ENCODE data around the gene MAN2A2.
"Not testable (repeated sequence)": the region's sequence is repeated elsewhere in the genome, so short reads cannot be mapped to it uniquely, and the experiment has no call there.

Gene MAN2A2

GRCh38 chr15:90905306-90906180 lies 2.4 kb downstream of the MAN2A2 start:
- no peak for DNase-seq (ENCODE audit: low read depth)

DNA sequence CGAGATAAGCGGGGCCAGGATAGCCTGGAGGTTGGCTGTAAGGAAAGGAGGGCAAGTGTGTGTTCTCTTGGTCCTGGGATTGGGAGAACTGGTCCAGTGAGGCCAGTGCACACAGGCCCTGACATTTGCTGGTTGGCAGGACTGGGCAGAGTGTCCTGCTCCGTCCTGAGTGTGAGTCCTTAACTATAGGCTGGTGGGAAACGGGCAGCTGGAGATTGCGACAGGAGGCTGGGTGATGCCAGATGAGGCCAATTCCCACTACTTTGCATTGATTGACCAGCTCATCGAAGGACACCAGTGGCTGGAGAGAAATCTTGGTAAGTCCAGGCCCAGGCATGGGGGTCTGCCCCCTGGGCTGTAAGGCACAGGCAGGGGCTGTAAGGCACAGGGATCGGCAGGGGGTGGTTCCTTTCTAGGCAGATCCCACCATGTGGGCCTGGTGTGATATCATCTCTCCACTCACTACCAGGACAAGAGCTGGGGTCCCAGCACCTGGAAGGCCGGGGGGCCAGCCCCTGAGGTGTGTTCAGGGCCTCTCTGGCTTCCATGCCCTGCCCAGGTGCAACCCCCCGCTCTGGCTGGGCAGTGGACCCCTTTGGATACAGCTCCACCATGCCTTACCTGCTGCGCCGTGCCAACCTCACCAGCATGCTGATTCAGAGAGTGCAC lies 3.2 kb downstream of the MAN2A2 start:
- DNase-seq (ENCODE audit: low read depth): no peak

DNA sequence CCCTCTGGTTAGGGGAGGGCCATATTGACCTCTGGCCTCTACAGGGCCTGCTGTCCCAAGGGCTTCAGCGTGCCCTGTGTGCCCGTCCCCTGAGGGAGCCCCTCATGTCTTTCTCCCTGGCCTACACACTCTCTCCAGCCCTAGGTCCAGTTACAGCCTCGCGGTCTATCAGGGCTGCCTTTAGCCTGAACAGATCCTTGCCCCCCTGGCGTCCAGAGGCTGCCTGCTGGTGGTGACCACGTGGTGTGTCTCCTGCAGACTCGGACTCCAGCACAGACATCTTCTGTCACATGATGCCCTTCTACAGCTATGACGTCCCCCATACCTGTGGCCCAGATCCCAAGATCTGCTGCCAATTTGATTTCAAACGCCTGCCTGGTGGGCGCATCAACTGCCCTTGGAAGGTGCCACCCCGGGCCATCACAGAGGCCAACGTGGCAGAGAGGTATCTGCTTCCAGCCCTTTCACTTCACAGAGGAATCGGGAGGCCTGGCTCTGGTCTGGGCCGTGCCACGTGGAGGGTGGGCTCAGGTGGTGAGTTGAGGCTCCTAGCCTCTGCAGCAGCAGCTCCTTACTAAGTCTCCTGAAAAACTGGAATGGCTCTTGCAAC lies 4.1 kb downstream of the MAN2A2 start:
- DNase-seq (ENCODE audit: low read depth): no peak

- DNase-seq (ENCODE audit: low read depth): no peak
Observed at GRCh38 chr15:90907838-90908507, 4.9 kb downstream of the MAN2A2 start.

DNA sequence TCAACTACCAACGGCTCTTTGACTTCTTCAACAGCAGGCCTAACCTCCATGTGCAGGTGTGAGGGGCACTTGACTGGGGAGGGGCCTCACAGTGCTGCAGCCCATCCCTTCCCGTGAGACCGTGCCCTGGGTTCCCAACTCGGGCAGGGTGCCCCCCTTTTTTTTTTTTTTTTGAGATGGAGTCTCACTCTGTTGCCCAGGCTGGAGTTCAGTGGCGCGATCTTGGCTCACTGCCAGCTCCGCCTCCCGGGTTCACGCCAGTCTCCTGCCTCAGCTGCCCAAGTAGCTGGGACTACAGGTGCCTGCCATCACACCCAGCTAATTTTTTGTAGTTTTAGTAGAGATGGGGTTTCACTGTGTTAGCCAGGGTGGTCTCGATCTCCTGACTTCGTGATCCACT lies 6.3 kb downstream of the MAN2A2 start:
- DNase-seq (ENCODE audit: low read depth): not testable (repeated sequence)

GRCh38 chr15:90909976-90910375 lies 6.9 kb downstream of the MAN2A2 start:
- no peak for DNase-seq (ENCODE audit: low read depth)

- no peak for DNase-seq (ENCODE audit: low read depth)
Observed at GRCh38 chr15:90910441-90911301, 7.6 kb downstream of the MAN2A2 start.

- DNase-seq (ENCODE audit: low read depth): no peak
Observed at GRCh38 chr15:90911302-90911623, 8.2 kb downstream of the MAN2A2 start.

- DNase-seq (ENCODE audit: low read depth): no peak
Observed at GRCh38 chr15:90911906-90912769, 9.0 kb downstream of the MAN2A2 start.

GRCh38 chr15:90912770-90913075 lies 9.6 kb downstream of the MAN2A2 start:
- no peak for DNase-seq (ENCODE audit: low read depth)

DNA sequence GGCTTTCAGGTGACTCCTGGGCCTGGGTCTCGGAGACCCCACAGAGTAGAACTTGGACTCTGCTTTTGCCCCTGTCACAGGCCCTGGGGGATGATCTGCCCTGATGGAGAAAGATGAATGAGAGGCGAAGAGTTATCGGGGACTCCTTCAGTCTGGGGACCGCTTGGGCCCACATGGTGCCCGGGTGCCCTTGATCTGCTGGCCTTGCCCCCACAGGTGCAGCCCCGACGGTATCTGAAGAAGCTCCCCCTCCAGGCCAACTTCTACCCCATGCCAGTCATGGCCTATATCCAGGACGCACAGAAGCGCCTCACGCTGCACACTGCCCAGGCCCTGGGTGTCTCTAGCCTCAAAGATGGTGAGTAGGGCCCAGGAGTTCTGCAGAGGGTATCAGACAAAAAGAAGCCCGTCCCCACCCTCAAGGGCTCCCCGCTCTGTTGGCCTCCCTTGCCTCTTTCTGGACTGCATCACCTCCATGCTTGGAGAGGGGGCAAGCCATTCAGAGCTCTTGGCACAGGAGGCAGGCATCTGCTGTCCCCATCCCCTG lies 10.4 kb downstream of the MAN2A2 start:
- no peak for DNase-seq (ENCODE audit: low read depth)

DNA sequence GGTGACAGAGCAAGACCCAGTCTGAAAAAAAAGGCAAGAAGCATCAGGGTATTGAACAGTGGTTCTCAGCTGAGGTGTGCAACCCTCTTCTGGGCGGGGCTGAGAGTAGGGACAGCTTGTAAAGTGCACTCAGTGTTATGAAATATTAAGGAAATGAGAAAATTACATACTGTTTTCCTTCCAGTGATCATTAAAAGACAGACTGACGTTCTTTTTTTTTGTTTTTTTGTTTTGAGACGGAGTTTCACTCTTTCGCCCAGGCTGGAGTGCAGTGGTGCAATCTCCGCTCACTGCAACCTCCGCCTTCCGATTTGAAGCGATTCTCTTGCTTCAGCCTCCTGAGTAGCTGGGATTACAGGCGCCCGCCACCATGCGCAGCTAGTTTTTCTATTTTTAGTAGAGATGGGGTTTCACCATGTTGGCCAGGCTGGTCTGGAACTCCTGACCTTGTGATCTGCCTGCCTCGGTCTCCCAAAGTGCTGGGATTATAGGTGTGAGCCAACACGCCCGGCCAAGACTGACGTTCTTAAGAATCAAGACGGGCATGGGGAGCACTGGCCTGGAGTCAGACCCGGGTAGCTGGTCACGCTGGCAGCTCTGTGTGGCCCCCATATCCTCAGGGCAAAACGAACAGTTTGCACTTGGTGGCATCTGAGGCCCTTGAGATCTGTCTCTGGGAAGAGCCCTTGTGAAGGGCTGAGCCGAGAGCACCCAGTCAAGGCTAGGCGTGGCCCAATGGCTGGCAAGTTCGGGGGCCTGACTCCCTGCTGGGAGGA lies 11.4 kb downstream of the MAN2A2 start:
- no peak for DNase-seq (ENCODE audit: low read depth)

DNA sequence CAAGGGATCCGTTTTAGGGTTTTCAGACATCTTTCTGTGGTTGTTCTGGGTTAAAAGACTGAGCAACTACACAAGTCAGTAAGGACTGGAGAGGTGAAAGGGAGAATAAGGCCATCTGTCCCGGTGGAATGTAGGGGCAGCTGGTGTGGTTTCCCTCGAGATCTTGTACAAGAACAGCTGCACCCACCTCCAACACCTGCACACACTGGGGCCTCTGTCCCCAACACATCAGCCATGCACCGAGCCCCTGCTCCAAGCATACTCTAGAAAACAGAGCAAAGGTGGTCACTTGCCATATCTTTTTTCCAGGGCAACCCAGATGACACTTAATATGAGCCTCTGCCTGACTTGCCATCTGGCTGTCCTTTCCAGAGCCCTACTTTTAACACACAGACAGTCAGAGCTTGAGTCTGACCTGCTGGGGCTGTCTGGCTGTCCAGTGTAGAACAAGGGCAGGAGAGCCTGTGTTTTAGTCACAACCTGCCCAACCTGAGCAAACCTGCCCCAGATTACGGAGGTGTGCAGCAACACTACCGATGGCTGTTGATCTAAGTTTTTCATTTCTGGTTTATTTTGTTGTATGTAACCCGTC lies 12.2 kb downstream of the MAN2A2 start:
- no peak for DNase-seq (ENCODE audit: low read depth)

GRCh38 chr15:90915808-90916440 lies 12.8 kb downstream of the MAN2A2 start:
- no peak for DNase-seq (ENCODE audit: low read depth)

- no peak for DNase-seq (ENCODE audit: low read depth)
Observed at GRCh38 chr15:90916461-90916860, 13.4 kb downstream of the MAN2A2 start.

GRCh38 chr15:90917569-90917968 lies 14.5 kb downstream of the MAN2A2 start:
- DNase-seq (ENCODE audit: low read depth): no peak

DNA sequence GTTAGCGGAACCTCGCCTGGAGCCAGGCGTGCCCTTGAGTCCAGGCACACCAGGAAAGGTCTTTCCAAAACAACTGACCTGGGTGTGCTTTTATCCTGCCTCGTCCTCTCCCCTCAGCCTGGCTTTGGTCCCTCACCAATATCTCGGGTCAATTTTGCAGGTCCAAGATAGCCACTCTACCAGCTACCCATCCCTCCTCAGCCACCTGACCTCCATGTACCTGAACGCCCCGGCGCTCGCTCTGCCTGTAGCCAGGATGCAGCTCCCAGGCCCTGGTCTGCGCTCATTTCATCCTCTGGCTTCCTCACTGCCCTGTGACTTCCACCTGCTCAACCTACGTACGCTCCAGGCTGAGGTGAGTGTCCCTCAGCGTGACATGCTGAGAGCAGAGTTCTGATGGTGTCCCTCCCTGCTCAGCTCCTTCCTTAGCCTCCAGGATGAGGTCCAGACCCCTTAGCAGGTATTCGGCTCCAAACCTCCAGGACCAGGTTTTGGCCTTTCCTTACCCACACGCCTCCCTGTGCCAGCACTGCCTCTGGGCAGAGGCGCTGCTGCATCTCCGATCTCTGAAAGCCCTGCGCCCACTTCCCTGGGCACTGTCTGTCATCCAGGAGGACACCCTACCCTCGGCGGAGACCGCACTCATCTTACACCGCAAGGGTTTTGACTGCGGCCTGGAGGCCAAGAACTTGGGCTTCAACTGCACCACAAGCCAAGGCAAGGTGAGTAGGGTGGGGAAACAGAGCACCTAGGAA lies 15.1 kb downstream of the MAN2A2 start:
- no peak for DNase-seq (ENCODE audit: low read depth)

GRCh38 chr15:90918835-90919234 lies 15.7 kb downstream of the MAN2A2 start:
- no peak for DNase-seq (ENCODE audit: low read depth)

Data from stimulated activated CD8-positive, alpha-beta memory T cell treated with anti-CD3 and anti-CD28 coated beads, Interleukin-12 subunit alpha, Interleukin-12 subunit beta, amount 100 ng/mL, for 1 hour (primary cell).